Endothelial cell of umbilical vein (primary cell): Measurements from ENCODE around the gene MAGI1.

Experiments used
- CTCF ChIP-seq, 2 donors: IDR thresholded peaks; 1 replicate in 1 of 2; 2 replicates in 1 of 2; pipeline ENCODE4 v1.5.1; 2011; ENCODE audit warnings: low read length in 2 of 2, mild to moderate bottlenecking in 2 of 2, moderate library complexity in 2 of 2, control low read depth in 1 of 2, inconsistent platforms in 1 of 2, low read depth in 1 of 2; ENCODE audit not compliant: insufficient read depth in 1 of 2; ENCODE audit errors: extremely low read depth in 1 of 2
- EZH2 ChIP-seq: IDR thresholded peaks from 2 replicates; pipeline ENCODE4 v1.6.1; 2012; ENCODE audit warnings: borderline replicate concordance, low read depth, mild to moderate bottlenecking, moderate library complexity, low read length, inconsistent platforms; ENCODE audit not compliant: severe bottlenecking
- JUN ChIP-seq: IDR thresholded peaks from 2 replicates; pipeline ENCODE4 v1.6.1; 2011; ENCODE audit warnings: borderline replicate concordance, low read depth; ENCODE audit not compliant: insufficient read length, insufficient read depth
- MAX ChIP-seq: IDR thresholded peaks from 2 replicates; pipeline ENCODE4 v1.6.1; 2011; ENCODE audit not compliant: insufficient read depth, insufficient read length
- MYC ChIP-seq: IDR thresholded peaks from one replicate; pipeline ENCODE4 v1.6.1; 2011; ENCODE audit warnings: mild to moderate bottlenecking, low read depth, low read length
- POLR2A ChIP-seq: IDR thresholded peaks from 2 replicates; pipeline ENCODE4 v1.6.1; 2012; ENCODE audit warnings: low read depth, mild to moderate bottlenecking, control low read depth, low read length
- POLR2AphosphoS5 ChIP-seq: IDR thresholded peaks from 2 replicates; pipeline ENCODE4 v1.6.1; 2012; ENCODE audit warnings: low read depth, mild to moderate bottlenecking, control low read depth, low read length, moderate library complexity; ENCODE audit not compliant: insufficient read depth

GRCh38 chr3:65777050-65777449, 261.7 kb downstream of the MAGI1 start:
- TF ChIP-seq CTCF (IDR thresholded peaks at IDR 0.05; ENCODE audit: extremely low read depth in 1 of 2, insufficient read depth in 1 of 2, low read depth in 1 of 2, low read length in 2 of 2) (no peak), EZH2 (no peak), MYC (no peak), POLR2AphosphoS5 (no peak), JUN (no peak), MAX (no peak), POLR2A (no peak)
